Endothelial cell of umbilical vein (primary cell): ENCODE measurements around the gene HSPG2.

ENCODE experiments used
- CTCF ChIP-seq, 2 donors: IDR thresholded peaks; 1 replicate in 1 of 2; 2 replicates in 1 of 2; pipeline ENCODE4 v1.5.1; 2011; ENCODE audit warnings: low read length in 2 of 2, mild to moderate bottlenecking in 2 of 2, moderate library complexity in 2 of 2, control low read depth in 1 of 2, inconsistent platforms in 1 of 2, low read depth in 1 of 2; ENCODE audit not compliant: insufficient read depth in 1 of 2; ENCODE audit errors: extremely low read depth in 1 of 2
- EZH2 ChIP-seq: IDR thresholded peaks from 2 replicates; pipeline ENCODE4 v1.6.1; 2012; ENCODE audit warnings: borderline replicate concordance, low read depth, mild to moderate bottlenecking, moderate library complexity, low read length, inconsistent platforms; ENCODE audit not compliant: severe bottlenecking
- JUN ChIP-seq: IDR thresholded peaks from 2 replicates; pipeline ENCODE4 v1.6.1; 2011; ENCODE audit warnings: borderline replicate concordance, low read depth; ENCODE audit not compliant: insufficient read length, insufficient read depth
- MAX ChIP-seq: IDR thresholded peaks from 2 replicates; pipeline ENCODE4 v1.6.1; 2011; ENCODE audit not compliant: insufficient read depth, insufficient read length
- POLR2A ChIP-seq: IDR thresholded peaks from 2 replicates; pipeline ENCODE4 v1.6.1; 2012; ENCODE audit warnings: low read depth, mild to moderate bottlenecking, control low read depth, low read length
- POLR2AphosphoS5 ChIP-seq: IDR thresholded peaks from 2 replicates; pipeline ENCODE4 v1.6.1; 2012; ENCODE audit warnings: low read depth, mild to moderate bottlenecking, control low read depth, low read length, moderate library complexity; ENCODE audit not compliant: insufficient read depth

- TF ChIP-seq CTCF (IDR thresholded peaks at IDR 0.05; ENCODE audit: extremely low read depth in 1 of 2, insufficient read depth in 1 of 2, low read depth in 1 of 2, low read length in 2 of 2) (no peak), POLR2A (peak; percentile 69), EZH2 (no peak), MAX (peak; percentile 50), POLR2AphosphoS5 (peak; percentile 76), JUN (peak; percentile 94)
These were observed 32.2 kb downstream of the HSPG2 start for GRCh38 chr1:21904704-21905520.
